VCaP (cell line): ENCODE data around the gene SLC38A10.

Experiments
- H3K27ac ChIP-seq: fragments of 450-650 bp; 2 replicates; pipeline ENCODE4 v1.5.1; 2017
- CTCF ChIP-seq: fragments of 450-650 bp; conservative IDR thresholded peaks from 2 replicates; pipeline ENCODE4 v1.5.1; 2017; ENCODE audit warnings: mild to moderate bottlenecking, moderate library complexity

SLC38A10 gene

GRCh38 chr17:81289627-81290026 is 5.5 kb downstream of the SLC38A10 start:
- TF ChIP-seq CTCF: no peak
- H3K27ac ChIP-seq: no peak overlapping the region

GRCh38 chr17:81288715-81289114 is 6.4 kb downstream of the SLC38A10 start:
- TF ChIP-seq CTCF: no peak
- H3K27ac ChIP-seq: no peak overlapping the region

- TF ChIP-seq CTCF: no peak
- no peak overlapping the region for H3K27ac ChIP-seq
Observed at GRCh38 chr17:81287741-81288430, 7.2 kb downstream of the SLC38A10 start.

GRCh38 chr17:81287152-81287551 is 8.0 kb downstream of the SLC38A10 start:
- no peak for TF ChIP-seq CTCF
- H3K27ac ChIP-seq: no peak overlapping the region

- no peak overlapping the region for H3K27ac ChIP-seq
- TF ChIP-seq CTCF: no peak
Observed at GRCh38 chr17:81286491-81287145, 8.5 kb downstream of the SLC38A10 start.

GRCh38 chr17:81285894-81286293 is 9.2 kb downstream of the SLC38A10 start:
- no peak overlapping the region for H3K27ac ChIP-seq
- no peak for TF ChIP-seq CTCF

- no peak overlapping the region for H3K27ac ChIP-seq
- no peak for TF ChIP-seq CTCF
Observed at GRCh38 chr17:81285179-81285878, 9.8 kb downstream of the SLC38A10 start.
